Right atrium auricular region (tissue), 2 donors: ENCODE measurements around the gene FUZ. TPM values are rescaled to one million over a fixed set of nuclear protein-coding genes. Genes with fewer than 3 reads are reported as not detected.

Experiments
- DNase-seq: peaks from one replicate; pipeline ENCODE4 v3.0.0-alpha.2; 2019; ENCODE audit warnings: low spot score
- H3K27ac ChIP-seq, 2 donors: fragments of 200-600 bp; sonication (generic); 1 replicate in 1 of 2; 2 replicates in 1 of 2; pipeline ENCODE4 v1.5.1; 2016 to 2019
- H3K27me3 ChIP-seq, 2 donors: fragments of 200-600 bp; sonication (generic); one replicate each; pipeline versions ENCODE4 v1.5.1 to v1.6.0; 2017 to 2019
- H3K36me3 ChIP-seq: fragments of 200-600 bp; sonication (generic); one replicate; pipeline ENCODE4 v1.5.1; 2016
- H3K4me1 ChIP-seq, 2 donors: fragments of 200-600 bp; sonication (generic); one replicate each; pipeline versions ENCODE4 v1.5.1 to v1.6.0; 2017 to 2019
- H3K4me3 ChIP-seq, 2 donors: fragments of 200-600 bp; sonication (generic); 1 replicate in 1 of 2; 2 replicates in 1 of 2; pipeline ENCODE4 v1.5.1; 2017 to 2019; ENCODE audit warnings: mild to moderate bottlenecking in 1 of 2, moderate library complexity in 1 of 2
- H3K9me3 ChIP-seq, 2 donors: fragments of 200-600 bp; sonication (generic); one replicate each; pipeline ENCODE4 v1.5.1; 2019
- total RNA-seq, 2 donors: library from RNA; depleted of rRNA; stranded (reverse); fragments of >200 nt; gene quantifications; one replicate each; pipeline ENCODE4 v1.1.0, GENCODE V29; 2016
- TF ChIP-seq, protein P1 (sequence below), 2 donors: fragments of 200-600 bp; sonication (generic); IDR thresholded peaks; one replicate each; pipeline ENCODE4 v1.5.1; 2019; ENCODE audit warnings: antibody characterized with exemption in 2 of 2

FUZ gene
- total RNA-seq, 2 donors from 2014 or later: 18.5 to 22.5 TPM

DNA sequence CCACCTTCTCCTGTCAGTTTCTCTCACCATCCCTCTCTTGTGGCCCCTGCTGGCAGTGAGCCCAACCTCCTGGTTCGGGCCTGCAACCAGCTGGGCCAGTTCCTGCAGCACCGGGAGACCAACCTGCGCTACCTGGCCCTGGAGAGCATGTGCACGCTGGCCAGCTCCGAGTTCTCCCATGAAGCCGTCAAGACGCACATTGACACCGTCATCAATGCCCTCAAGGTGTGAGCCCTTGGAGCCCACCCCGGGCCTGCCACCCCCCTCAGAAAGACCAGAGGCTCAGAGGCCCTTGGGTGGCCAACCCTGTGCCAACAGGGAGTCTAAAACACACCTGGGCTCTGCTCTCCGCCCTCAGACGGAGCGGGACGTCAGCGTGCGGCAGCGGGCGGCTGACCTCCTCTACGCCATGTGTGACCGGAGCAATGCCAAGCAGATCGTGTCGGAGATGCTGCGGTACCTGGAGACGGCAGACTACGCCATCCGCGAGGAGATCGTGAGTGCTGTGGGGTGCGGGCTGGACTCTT is 13.8 kb downstream of the FUZ start:
- TF ChIP-seq, protein P1, sequence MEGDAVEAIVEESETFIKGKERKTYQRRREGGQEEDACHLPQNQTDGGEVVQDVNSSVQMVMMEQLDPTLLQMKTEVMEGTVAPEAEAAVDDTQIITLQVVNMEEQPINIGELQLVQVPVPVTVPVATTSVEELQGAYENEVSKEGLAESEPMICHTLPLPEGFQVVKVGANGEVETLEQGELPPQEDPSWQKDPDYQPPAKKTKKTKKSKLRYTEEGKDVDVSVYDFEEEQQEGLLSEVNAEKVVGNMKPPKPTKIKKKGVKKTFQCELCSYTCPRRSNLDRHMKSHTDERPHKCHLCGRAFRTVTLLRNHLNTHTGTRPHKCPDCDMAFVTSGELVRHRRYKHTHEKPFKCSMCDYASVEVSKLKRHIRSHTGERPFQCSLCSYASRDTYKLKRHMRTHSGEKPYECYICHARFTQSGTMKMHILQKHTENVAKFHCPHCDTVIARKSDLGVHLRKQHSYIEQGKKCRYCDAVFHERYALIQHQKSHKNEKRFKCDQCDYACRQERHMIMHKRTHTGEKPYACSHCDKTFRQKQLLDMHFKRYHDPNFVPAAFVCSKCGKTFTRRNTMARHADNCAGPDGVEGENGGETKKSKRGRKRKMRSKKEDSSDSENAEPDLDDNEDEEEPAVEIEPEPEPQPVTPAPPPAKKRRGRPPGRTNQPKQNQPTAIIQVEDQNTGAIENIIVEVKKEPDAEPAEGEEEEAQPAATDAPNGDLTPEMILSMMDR (IDR thresholded peaks at IDR 0.05): no peak

DNA sequence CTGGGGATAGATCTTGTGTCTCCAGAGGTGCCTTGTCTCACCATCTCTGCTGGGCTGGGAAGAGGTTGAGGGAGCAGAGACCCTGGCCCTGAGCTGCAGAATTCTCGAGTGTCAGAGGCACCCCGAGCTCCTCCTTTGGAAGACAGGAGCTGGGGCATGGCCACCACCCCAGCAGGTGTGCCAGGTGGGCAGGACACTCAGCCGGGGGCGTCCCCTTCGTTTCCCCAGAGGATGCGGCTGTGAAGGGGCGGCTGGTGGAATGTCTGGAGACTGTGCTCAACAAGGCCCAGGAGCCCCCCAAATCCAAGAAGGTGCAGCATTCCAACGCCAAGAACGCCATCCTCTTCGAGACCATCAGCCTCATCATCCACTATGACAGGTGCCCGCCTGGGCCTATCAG is 14.5 kb downstream of the FUZ start:
- no peaks in the 10 kb centered on the region for H3K27me3 ChIP-seq
- peaks cover 88% of the 10 kb centered on the region for H3K36me3 ChIP-seq
- TF ChIP-seq, protein P1 (IDR thresholded peaks at IDR 0.05): no peak
- H3K9me3 ChIP-seq: no peaks in the 10 kb centered on the region
- no peak overlapping the region for H3K27ac ChIP-seq
- DNase-seq: no peak
- H3K4me1 ChIP-seq: peaks cover 0 to 12% of the 10 kb centered on the region in 2 donors
- no peak overlapping the region for H3K4me3 ChIP-seq

More for the DNA sequence above, 13.8 kb downstream of the FUZ start:
- DNase-seq: no peak
- Histone ChIP-seq H3K27ac (no peak overlapping the region), H3K9me3 (no peaks in the 10 kb centered on the region), H3K4me1 (peaks cover 0 to 12% of the 10 kb centered on the region in 2 donors), H3K4me3 (no peak overlapping the region), H3K36me3 (peaks cover 86% of the 10 kb centered on the region), H3K27me3 (no peaks in the 10 kb centered on the region)

DNA sequence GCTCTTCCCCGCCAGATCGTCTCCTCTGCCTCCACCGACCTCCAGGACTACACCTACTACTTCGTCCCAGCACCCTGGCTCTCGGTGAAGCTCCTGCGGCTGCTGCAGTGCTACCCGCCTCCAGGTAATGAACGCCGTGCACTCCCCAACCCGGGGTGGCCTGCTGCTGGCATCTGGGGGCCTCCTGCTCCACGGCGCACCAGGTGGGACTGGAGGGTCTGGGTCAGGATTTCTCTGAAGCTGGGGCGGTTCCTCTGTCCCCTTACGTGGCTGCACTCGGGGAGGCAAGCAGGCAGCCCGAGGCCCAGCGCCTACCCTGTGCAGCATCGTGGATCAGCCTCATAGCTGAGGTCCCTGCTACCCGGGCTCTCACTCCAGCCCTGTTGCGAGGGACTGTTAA is 17.5 kb downstream of the FUZ start:
- Histone ChIP-seq H3K4me1 (no peaks in the 10 kb centered on the region), H3K4me3 (no peak overlapping the region), H3K27me3 (no peaks in the 10 kb centered on the region), H3K27ac (no peak overlapping the region), H3K9me3 (no peaks in the 10 kb centered on the region), H3K36me3 (peaks cover 91% of the 10 kb centered on the region)
- no peak for DNase-seq
- TF ChIP-seq, protein P1 (IDR thresholded peaks at IDR 0.05): no peak

DNA sequence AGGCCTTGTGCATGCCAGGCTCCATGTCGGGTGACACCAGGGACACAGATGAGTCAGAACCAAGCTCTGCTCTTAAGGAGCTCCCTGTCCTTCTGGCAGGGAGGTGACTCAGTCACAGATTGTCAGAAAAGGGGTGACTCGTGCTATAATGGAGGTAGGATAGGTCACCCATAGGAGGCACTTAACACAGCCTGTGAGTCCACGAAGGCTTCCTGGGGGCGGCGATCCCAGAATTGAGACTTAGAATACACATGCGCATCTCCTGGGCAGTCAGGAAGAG is 19.6 kb downstream of the FUZ start:
- no peak for DNase-seq
- peaks cover 71% of the 10 kb centered on the region for H3K36me3 ChIP-seq
- no peaks in the 10 kb centered on the region for H3K9me3 ChIP-seq
- H3K27ac ChIP-seq: no peak overlapping the region
- TF ChIP-seq, protein P1 (IDR thresholded peaks at IDR 0.05): no peak
- no peaks in the 10 kb centered on the region for H3K4me1 ChIP-seq
- H3K4me3 ChIP-seq: no peak overlapping the region
- no peaks in the 10 kb centered on the region for H3K27me3 ChIP-seq

DNA sequence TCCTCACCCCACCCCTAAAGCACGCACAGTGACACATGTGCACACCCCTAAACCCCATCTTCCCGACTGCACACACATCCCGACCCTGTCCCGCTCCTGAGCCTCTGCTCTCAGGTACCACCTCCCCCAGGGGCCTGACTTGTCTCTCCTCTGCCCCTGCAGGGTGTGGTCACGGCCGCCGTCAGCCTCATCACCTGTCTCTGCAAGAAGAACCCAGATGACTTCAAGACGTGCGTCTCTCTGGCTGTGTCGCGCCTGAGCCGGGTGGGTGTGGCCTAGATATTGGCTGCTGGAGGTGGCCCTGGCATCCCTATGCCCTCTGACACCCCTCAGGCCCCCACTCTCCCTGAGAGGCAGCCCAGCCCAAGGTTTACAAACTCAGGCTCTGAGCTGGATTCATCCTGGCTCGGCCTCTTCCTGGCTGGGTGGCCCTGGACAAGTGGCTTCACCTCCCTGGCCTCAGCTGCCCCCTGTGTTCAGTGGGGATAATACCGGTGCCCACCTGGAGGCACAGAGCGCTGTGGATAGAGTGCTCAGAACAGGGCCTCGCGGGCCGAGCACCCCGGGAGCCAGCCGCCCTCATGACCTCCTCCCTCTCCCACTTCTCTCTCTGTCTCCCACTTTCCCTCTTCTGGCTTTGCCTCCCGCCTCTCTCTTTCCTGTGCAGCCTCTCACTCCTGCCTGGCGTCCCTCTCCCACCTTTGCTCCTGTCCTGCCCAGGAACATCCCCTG is 20.1 kb downstream of the FUZ start:
- Histone ChIP-seq H3K36me3 (peaks cover 68% of the 10 kb centered on the region), H3K27ac (no peak overlapping the region), H3K4me1 (no peaks in the 10 kb centered on the region), H3K27me3 (no peaks in the 10 kb centered on the region), H3K9me3 (no peaks in the 10 kb centered on the region), H3K4me3 (no peak overlapping the region)
- TF ChIP-seq, protein P1 (IDR thresholded peaks at IDR 0.05): no peak
- DNase-seq: no peak
